ENCODE measurements around the gene PM20D2.
"Not testable (repeated sequence)": the region's sequence is repeated elsewhere in the genome, so short reads cannot be mapped to it uniquely, and the experiment has no call there.

Gene PM20D2

GRCh38 chr6:89122625-89123024, 23.2 kb upstream of the PM20D2 start:
- Histone ChIP-seq H3K36me3 (ENCODE audit: control insufficient read depth in 1 of 2, insufficient read depth in 2 of 2, low read length in 2 of 2) (no peaks in the 10 kb centered on the region), H3K4me1 (ENCODE audit: control insufficient read depth in 1 of 2, insufficient read depth in 2 of 2, low read length in 2 of 2) (no peaks in the 10 kb centered on the region), H3K9me3 (ENCODE audit: control insufficient read depth in 1 of 2, low read length in 2 of 2) (no peaks in the 10 kb centered on the region), H3K27ac (ENCODE audit: low read depth, low read length) (no peak overlapping the region), H3K27me3 (ENCODE audit: control insufficient read depth in 1 of 2, insufficient read depth in 2 of 2, low read length in 2 of 2) (no peaks in the 10 kb centered on the region), H3K9ac (ENCODE audit: low read depth in 1 of 2, low read length in 2 of 2) (no peak overlapping the region), H3K4me3 (ENCODE audit: low read depth in 1 of 2, low read length in 2 of 2) (no peak overlapping the region)

- not testable (repeated sequence) for H3K27ac ChIP-seq (ENCODE audit: low read depth, low read length)
Observed at GRCh38 chr6:89128256-89128671, 17.6 kb upstream of the PM20D2 start.

DNA sequence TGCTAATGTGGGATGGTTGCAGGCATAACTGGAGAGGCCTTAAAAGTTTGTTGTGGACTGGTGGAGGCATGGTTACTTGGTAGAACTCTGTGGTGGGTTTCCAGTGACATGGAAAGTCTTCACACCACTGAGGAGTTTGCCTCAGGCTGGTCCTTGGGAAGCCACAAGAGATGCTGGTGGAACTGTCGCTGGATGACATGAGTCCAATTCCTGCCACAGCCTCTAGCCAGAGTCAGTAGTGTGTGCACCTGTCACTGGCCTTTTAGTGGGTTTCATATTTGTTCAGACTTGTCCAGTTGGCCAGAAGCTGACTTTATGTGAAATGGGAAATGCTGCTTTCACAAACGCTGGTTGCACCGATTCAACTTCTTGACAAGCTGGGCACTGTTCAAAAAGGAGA, 14.3 kb upstream of the PM20D2 start:
- no peaks in the 10 kb centered on the region for H3K9me3 ChIP-seq (ENCODE audit: control insufficient read depth in 1 of 2, low read length in 2 of 2)
- no peaks in the 10 kb centered on the region for H3K36me3 ChIP-seq (ENCODE audit: control insufficient read depth in 1 of 2, insufficient read depth in 2 of 2, low read length in 2 of 2)
- no peaks in the 10 kb centered on the region for H3K27me3 ChIP-seq (ENCODE audit: control insufficient read depth in 1 of 2, insufficient read depth in 2 of 2, low read length in 2 of 2)
- no peak overlapping the region for H3K9ac ChIP-seq (ENCODE audit: low read depth in 1 of 2, low read length in 2 of 2)
- H3K4me3 ChIP-seq (ENCODE audit: low read depth in 1 of 2, low read length in 2 of 2): no peak overlapping the region
- H3K4me1 ChIP-seq (ENCODE audit: control insufficient read depth in 1 of 2, insufficient read depth in 2 of 2, low read length in 2 of 2): no peaks in the 10 kb centered on the region
- H3K27ac ChIP-seq (ENCODE audit: low read depth, low read length): no peak overlapping the region

More at GRCh38 chr6:89128256-89128671, 17.6 kb upstream of the PM20D2 start:
- H3K4me3 ChIP-seq (ENCODE audit: low read depth in 1 of 2, low read length in 2 of 2); H3K9ac ChIP-seq (ENCODE audit: low read depth in 1 of 2, low read length in 2 of 2); H3K4me1 ChIP-seq (ENCODE audit: control insufficient read depth in 1 of 2, insufficient read depth in 2 of 2, low read length in 2 of 2); H3K27me3 ChIP-seq (ENCODE audit: control insufficient read depth in 1 of 2, insufficient read depth in 2 of 2, low read length in 2 of 2); H3K9me3 ChIP-seq (ENCODE audit: control insufficient read depth in 1 of 2, low read length in 2 of 2); H3K36me3 ChIP-seq (ENCODE audit: control insufficient read depth in 1 of 2, insufficient read depth in 2 of 2, low read length in 2 of 2): not testable (repeated sequence)

GRCh38 chr6:89132057-89132456, 13.8 kb upstream of the PM20D2 start:
- H3K4me1 ChIP-seq (ENCODE audit: control insufficient read depth in 1 of 2, insufficient read depth in 2 of 2, low read length in 2 of 2): no peaks in the 10 kb centered on the region
- no peak overlapping the region for H3K27ac ChIP-seq (ENCODE audit: low read depth, low read length)
- H3K9me3 ChIP-seq (ENCODE audit: control insufficient read depth in 1 of 2, low read length in 2 of 2): no peaks in the 10 kb centered on the region
- no peak overlapping the region for H3K4me3 ChIP-seq (ENCODE audit: low read depth in 1 of 2, low read length in 2 of 2)
- no peaks in the 10 kb centered on the region for H3K27me3 ChIP-seq (ENCODE audit: control insufficient read depth in 1 of 2, insufficient read depth in 2 of 2, low read length in 2 of 2)
- H3K9ac ChIP-seq (ENCODE audit: low read depth in 1 of 2, low read length in 2 of 2): no peak overlapping the region
- no peaks in the 10 kb centered on the region for H3K36me3 ChIP-seq (ENCODE audit: control insufficient read depth in 1 of 2, insufficient read depth in 2 of 2, low read length in 2 of 2)

- H3K9me3 ChIP-seq (ENCODE audit: control insufficient read depth in 1 of 2, low read length in 2 of 2): no peaks in the 10 kb centered on the region
- no peak overlapping the region for H3K9ac ChIP-seq (ENCODE audit: low read depth in 1 of 2, low read length in 2 of 2)
- H3K4me3 ChIP-seq (ENCODE audit: low read depth in 1 of 2, low read length in 2 of 2): no peak overlapping the region
- no peaks in the 10 kb centered on the region for H3K27me3 ChIP-seq (ENCODE audit: control insufficient read depth in 1 of 2, insufficient read depth in 2 of 2, low read length in 2 of 2)
- H3K27ac ChIP-seq (ENCODE audit: low read depth, low read length): no peak overlapping the region
- no peaks in the 10 kb centered on the region for H3K36me3 ChIP-seq (ENCODE audit: control insufficient read depth in 1 of 2, insufficient read depth in 2 of 2, low read length in 2 of 2)
- H3K4me1 ChIP-seq (ENCODE audit: control insufficient read depth in 1 of 2, insufficient read depth in 2 of 2, low read length in 2 of 2): no peaks in the 10 kb centered on the region
Observed at GRCh38 chr6:89133981-89134380, 11.9 kb upstream of the PM20D2 start.

- peaks cover 4 to 6% of the 10 kb centered on the region in 2 donors for H3K4me1 ChIP-seq (ENCODE audit: control insufficient read depth in 1 of 2, insufficient read depth in 2 of 2, low read length in 2 of 2)
- H3K9ac ChIP-seq (ENCODE audit: low read depth in 1 of 2, low read length in 2 of 2): no peak overlapping the region
- no peaks in the 10 kb centered on the region for H3K27me3 ChIP-seq (ENCODE audit: control insufficient read depth in 1 of 2, insufficient read depth in 2 of 2, low read length in 2 of 2)
- H3K4me3 ChIP-seq (ENCODE audit: low read depth in 1 of 2, low read length in 2 of 2): no peak overlapping the region
- no peaks in the 10 kb centered on the region for H3K36me3 ChIP-seq (ENCODE audit: control insufficient read depth in 1 of 2, insufficient read depth in 2 of 2, low read length in 2 of 2)
- no peak overlapping the region for H3K27ac ChIP-seq (ENCODE audit: low read depth, low read length)
- no peaks in the 10 kb centered on the region for H3K9me3 ChIP-seq (ENCODE audit: control insufficient read depth in 1 of 2, low read length in 2 of 2)
Observed at GRCh38 chr6:89134723-89135122, 11.1 kb upstream of the PM20D2 start.

DNA sequence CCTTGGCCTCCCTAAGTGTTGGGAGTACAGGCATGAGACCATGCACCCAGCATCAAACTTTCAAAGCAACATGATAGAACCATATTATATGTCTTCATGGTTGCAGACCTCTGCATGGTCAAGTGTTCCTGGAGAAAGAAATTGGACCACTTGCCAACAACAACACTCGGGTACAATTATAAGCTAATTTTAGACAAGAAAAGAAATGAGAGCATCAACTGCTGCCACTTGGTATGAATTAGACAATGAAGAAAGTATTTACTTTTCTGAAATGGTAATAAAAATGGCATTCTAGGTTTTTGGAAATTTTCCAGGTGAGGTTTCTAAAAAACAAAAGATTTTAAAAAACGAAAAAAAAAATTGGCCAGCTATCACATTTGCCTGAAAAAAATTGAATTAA, 7.7 kb upstream of the PM20D2 start:
- peaks cover 10 to 15% of the 10 kb centered on the region in 2 donors for H3K4me1 ChIP-seq (ENCODE audit: control insufficient read depth in 1 of 2, insufficient read depth in 2 of 2, low read length in 2 of 2)
- H3K36me3 ChIP-seq (ENCODE audit: control insufficient read depth in 1 of 2, insufficient read depth in 2 of 2, low read length in 2 of 2): no peaks in the 10 kb centered on the region
- H3K27me3 ChIP-seq (ENCODE audit: control insufficient read depth in 1 of 2, insufficient read depth in 2 of 2, low read length in 2 of 2): no peaks in the 10 kb centered on the region
- H3K27ac ChIP-seq (ENCODE audit: low read depth, low read length): no peak overlapping the region
- no peaks in the 10 kb centered on the region for H3K9me3 ChIP-seq (ENCODE audit: control insufficient read depth in 1 of 2, low read length in 2 of 2)
- no peak overlapping the region for H3K9ac ChIP-seq (ENCODE audit: low read depth in 1 of 2, low read length in 2 of 2)
- no peak overlapping the region for H3K4me3 ChIP-seq (ENCODE audit: low read depth in 1 of 2, low read length in 2 of 2)

GRCh38 chr6:89139509-89140346, 6.1 kb upstream of the PM20D2 start:
- peaks cover 10 to 18% of the 10 kb centered on the region in 2 donors for H3K4me1 ChIP-seq (ENCODE audit: control insufficient read depth in 1 of 2, insufficient read depth in 2 of 2, low read length in 2 of 2)
- H3K9me3 ChIP-seq (ENCODE audit: control insufficient read depth in 1 of 2, low read length in 2 of 2): no peaks in the 10 kb centered on the region
- H3K36me3 ChIP-seq (ENCODE audit: control insufficient read depth in 1 of 2, insufficient read depth in 2 of 2, low read length in 2 of 2): no peaks in the 10 kb centered on the region
- no peak overlapping the region for H3K27ac ChIP-seq (ENCODE audit: low read depth, low read length)
- no peak overlapping the region for H3K9ac ChIP-seq (ENCODE audit: low read depth in 1 of 2, low read length in 2 of 2)
- H3K27me3 ChIP-seq (ENCODE audit: control insufficient read depth in 1 of 2, insufficient read depth in 2 of 2, low read length in 2 of 2): no peaks in the 10 kb centered on the region
- no peak overlapping the region for H3K4me3 ChIP-seq (ENCODE audit: low read depth in 1 of 2, low read length in 2 of 2)

GRCh38 chr6:89140347-89141156, 5.3 kb upstream of the PM20D2 start:
- H3K27ac ChIP-seq (ENCODE audit: low read depth, low read length): no peak overlapping the region
- no peak overlapping the region for H3K4me3 ChIP-seq (ENCODE audit: low read depth in 1 of 2, low read length in 2 of 2)

DNA sequence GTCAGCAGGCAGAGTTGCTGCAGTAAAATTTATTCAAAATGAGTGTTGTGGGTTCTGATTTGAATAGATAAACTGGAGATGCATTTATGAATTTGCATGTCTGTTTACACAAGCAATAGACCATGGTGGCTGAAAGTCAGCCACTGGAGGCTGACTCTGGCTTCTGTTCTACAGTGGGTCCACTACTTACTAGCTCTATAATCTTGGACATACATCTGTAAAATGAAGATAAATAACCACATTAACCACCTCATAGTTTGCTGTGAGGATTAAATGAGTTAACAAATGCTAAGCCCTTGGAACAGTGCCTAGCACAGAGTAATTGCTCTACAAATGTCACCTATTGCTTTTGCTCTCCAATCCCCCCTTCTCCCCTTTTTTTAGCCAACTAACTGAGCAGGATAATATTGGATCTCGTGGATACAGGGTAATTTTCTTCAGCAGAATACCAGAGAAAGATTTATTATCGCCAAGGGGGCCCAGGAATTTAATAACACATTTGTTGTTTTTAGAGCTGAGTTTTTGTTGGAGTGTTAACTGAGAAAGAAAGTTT, 1.4 kb upstream of the PM20D2 start:
- H3K27ac ChIP-seq (ENCODE audit: low read depth, low read length): no peak overlapping the region
- H3K4me3 ChIP-seq (ENCODE audit: low read depth in 1 of 2, low read length in 2 of 2): no peak overlapping the region
- H3K27me3 ChIP-seq (ENCODE audit: control insufficient read depth in 1 of 2, insufficient read depth in 2 of 2, low read length in 2 of 2): no peaks in the 10 kb centered on the region
- H3K36me3 ChIP-seq (ENCODE audit: control insufficient read depth in 1 of 2, insufficient read depth in 2 of 2, low read length in 2 of 2): no peaks in the 10 kb centered on the region
- no peak overlapping the region for H3K9ac ChIP-seq (ENCODE audit: low read depth in 1 of 2, low read length in 2 of 2)
- peaks cover 6 to 22% of the 10 kb centered on the region in 2 donors for H3K4me1 ChIP-seq (ENCODE audit: control insufficient read depth in 1 of 2, insufficient read depth in 2 of 2, low read length in 2 of 2)
- H3K9me3 ChIP-seq (ENCODE audit: control insufficient read depth in 1 of 2, low read length in 2 of 2): no peaks in the 10 kb centered on the region

More at GRCh38 chr6:89140347-89141156, 5.3 kb upstream of the PM20D2 start:
- Histone ChIP-seq H3K27me3 (ENCODE audit: control insufficient read depth in 1 of 2, insufficient read depth in 2 of 2, low read length in 2 of 2) (no peaks in the 10 kb centered on the region), H3K9ac (ENCODE audit: low read depth in 1 of 2, low read length in 2 of 2) (no peak overlapping the region), H3K4me1 (ENCODE audit: control insufficient read depth in 1 of 2, insufficient read depth in 2 of 2, low read length in 2 of 2) (peaks cover 10 to 23% of the 10 kb centered on the region in 2 donors), H3K9me3 (ENCODE audit: control insufficient read depth in 1 of 2, low read length in 2 of 2) (no peaks in the 10 kb centered on the region), H3K36me3 (ENCODE audit: control insufficient read depth in 1 of 2, insufficient read depth in 2 of 2, low read length in 2 of 2) (no peaks in the 10 kb centered on the region)
